H1 (cell line): Measurements from ENCODE around the gene DFFB. TPM values are rescaled to one million over a fixed set of nuclear protein-coding genes. Genes with fewer than 3 reads are reported as not detected.

Experiments used
- CBX8 ChIP-seq: fragments of 300-800, 300-1000 bp; sonication (generic); IDR thresholded peaks from 2 replicates; pipeline ENCODE4 v1.7.1; 2016; ENCODE audit warnings: low read depth, low read length, borderline replicate concordance
- CHD1 ChIP-seq: IDR thresholded peaks from 2 replicates; pipeline ENCODE4 v1.6.1; 2012; ENCODE audit warnings: low read depth, low read length, improper control_type of control experiment
- CHD7 ChIP-seq: fragments of 300-600 bp; sonication (generic); IDR thresholded peaks from 2 replicates; pipeline ENCODE4 v1.7.1; 2012; ENCODE audit warnings: low read length, moderate library complexity, mild to moderate bottlenecking, inconsistent platforms; ENCODE audit not compliant: insufficient replicate concordance
- CREB1 ChIP-seq: IDR thresholded peaks from 2 replicates; pipeline ENCODE4 v1.6.1; 2012; ENCODE audit warnings: inconsistent platforms
- EGR1 ChIP-seq: IDR thresholded peaks from 2 replicates; pipeline ENCODE4 v1.6.1; 2011; ENCODE audit warnings: low read depth, low read length, borderline replicate concordance
- FOSL1 ChIP-seq: IDR thresholded peaks from 2 replicates; pipeline ENCODE4 v1.6.1; 2011; ENCODE audit warnings: mild to moderate bottlenecking, low read depth, low read length, moderate library complexity; ENCODE audit not compliant: insufficient read depth
- KDM4A ChIP-seq: IDR thresholded peaks from one replicate; pipeline ENCODE4 v1.7.1; 2012; ENCODE audit warnings: low read depth, mild to moderate bottlenecking, moderate library complexity, low read length, inconsistent platforms; ENCODE audit not compliant: severe bottlenecking
- RNF2 ChIP-seq: fragments of 200-900, 300-1000 bp; sonication (generic); IDR thresholded peaks from 2 replicates; pipeline ENCODE4 v1.7.1; 2016; ENCODE audit warnings: borderline replicate concordance, low read depth, mild to moderate bottlenecking, antibody characterized with exemption, low read length; ENCODE audit not compliant: poor library complexity, severe bottlenecking; ENCODE audit errors: missing control alignments
- SP2 ChIP-seq: IDR thresholded peaks from 2 replicates; pipeline ENCODE4 v1.6.1; 2012; ENCODE audit warnings: mild to moderate bottlenecking, low read length, inconsistent platforms
- polyA plus RNA-seq, 7 experiments: library from polyadenylated mRNA; depleted of rRNA in 3 of 7; stranded (reverse) in 5 of 7; unstranded in 2 of 7; fragments of >200 nt in 5 of 7; fragments of 200-250 nt in 2 of 7; gene quantifications; 1 replicate in 5 of 7; 2 replicates in 1 of 7; 4 replicates in 1 of 7; pipeline versions ENCODE4 v1.2.1 to v1.2.3, GENCODE V29; 2011 to 2013; ENCODE audit warnings: missing spikeins in 2 of 7, mixed read lengths in 2 of 7
- total RNA-seq: library from RNA; stranded (reverse); fragmentation: NEBNext Ultra II Directional; extraction: Animal tissue kit (Norgen Biotek cat#: 25700); gene quantifications from 2 replicates; pipeline ENCODE4 v1.2.1, GENCODE V29; 2021

Gene DFFB
- total and polyA plus RNA-seq, 2 of the 8 experiments (the other 6 are each of a cell fraction or from before 2014, with no cell fraction given), result 8.6 to 11.9 TPM

DNA sequence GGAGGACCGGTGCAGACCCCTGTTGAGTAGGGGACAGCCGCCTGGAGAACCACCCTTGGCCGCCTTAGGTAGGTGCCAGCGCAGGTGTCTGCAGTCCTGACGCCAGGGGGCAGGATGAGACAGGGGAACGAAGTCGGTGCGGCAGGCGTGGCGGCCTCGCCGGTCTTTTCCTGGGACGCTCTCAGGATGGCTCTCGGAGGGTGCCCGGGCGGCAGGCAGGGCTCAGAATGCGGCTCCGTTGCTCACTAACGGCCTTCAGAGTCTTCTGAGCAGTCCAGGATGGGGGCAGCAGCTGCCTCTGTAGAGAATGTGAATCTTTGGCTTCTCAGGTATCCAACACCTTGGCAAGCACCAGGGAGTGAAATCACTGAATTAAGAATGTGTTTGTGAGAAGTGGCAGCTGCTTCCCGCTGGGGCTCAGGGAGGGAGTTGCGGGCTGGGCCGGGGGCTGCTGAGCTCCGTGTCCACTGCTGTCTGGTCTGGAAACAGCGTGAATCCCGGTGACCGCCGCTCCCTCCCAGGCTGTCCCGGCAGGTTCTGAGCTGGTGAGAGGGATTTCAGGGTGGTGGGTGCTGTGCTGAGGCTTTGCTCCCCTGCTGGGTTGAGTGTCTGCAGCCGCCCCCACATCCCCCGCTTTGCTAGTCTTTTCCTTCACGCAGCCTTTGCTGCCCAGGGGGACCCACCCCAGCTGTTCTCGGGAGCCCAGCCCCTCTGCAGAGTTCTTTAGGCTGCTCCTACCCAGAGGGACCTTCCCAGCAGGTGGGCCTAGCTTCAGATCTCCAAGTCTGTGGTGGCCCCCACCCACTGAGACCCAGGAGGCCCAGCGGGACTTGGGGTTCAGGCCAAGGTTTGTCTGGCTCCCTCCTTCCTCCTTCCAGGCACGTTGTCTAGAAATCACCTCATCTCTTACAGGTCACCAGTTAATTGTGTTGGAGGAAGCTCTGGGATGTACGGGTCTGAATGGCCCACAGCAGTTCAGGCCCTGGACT, 53.9 kb downstream of the DFFB start (continued):
- TF ChIP-seq CHD7 (no peak), CBX8 (no peak), EGR1 (no peak; the same call in 1 of the 2 replicates), FOSL1 (no peak), CREB1 (no peak), SP2 (no peak), RNF2 (no peak), CHD1 (no peak), KDM4A (no peak)
